ENCODE results near the gene MSN.

Gene MSN

GRCh38 chrX:65674204-65674893 is 6.9 kb downstream of the MSN start:
- no peak for DNase-seq (ENCODE audit: low read depth)

GRCh38 chrX:65677954-65678469 is 10.6 kb downstream of the MSN start:
- DNase-seq (ENCODE audit: low read depth), result no peak

- no peak for DNase-seq (ENCODE audit: low read depth)
Observed at GRCh38 chrX:65679071-65679540, 11.7 kb downstream of the MSN start.

- no peak for DNase-seq (ENCODE audit: low read depth)
Observed at GRCh38 chrX:65681810-65682209, 14.4 kb downstream of the MSN start.

- no peak for DNase-seq (ENCODE audit: low read depth)
Observed at GRCh38 chrX:65685112-65685511, 17.7 kb downstream of the MSN start.

GRCh38 chrX:65686236-65686635 is 18.8 kb downstream of the MSN start:
- DNase-seq (ENCODE audit: low read depth), result no peak

- no peak for DNase-seq (ENCODE audit: low read depth)
Observed at GRCh38 chrX:65687367-65687766, 19.9 kb downstream of the MSN start.

GRCh38 chrX:65688403-65688871 is 21.0 kb downstream of the MSN start:
- no peak for DNase-seq (ENCODE audit: low read depth)

- no peak for DNase-seq (ENCODE audit: low read depth)
Observed at GRCh38 chrX:65689377-65689776, 21.9 kb downstream of the MSN start.

- DNase-seq (ENCODE audit: low read depth), result no peak
Observed at GRCh38 chrX:65690057-65690855, 22.8 kb downstream of the MSN start.

GRCh38 chrX:65695849-65696449 is 28.5 kb downstream of the MSN start:
- no peak for DNase-seq (ENCODE audit: low read depth)

- no peak for DNase-seq (ENCODE audit: low read depth)
Observed at GRCh38 chrX:65696613-65697012, 29.2 kb downstream of the MSN start.

GRCh38 chrX:65697211-65697641 is 29.8 kb downstream of the MSN start:
- DNase-seq (ENCODE audit: low read depth), result no peak

- peak; percentile 67 for DNase-seq (ENCODE audit: low read depth)
Observed at GRCh38 chrX:65697915-65698796, 30.7 kb downstream of the MSN start.

GRCh38 chrX:65702956-65703355 is 35.5 kb downstream of the MSN start:
- DNase-seq (ENCODE audit: low read depth), result no peak

- DNase-seq (ENCODE audit: low read depth), result no peak
Observed at GRCh38 chrX:65705439-65705838, 38.0 kb downstream of the MSN start.

GRCh38 chrX:65706041-65706828 is 38.8 kb downstream of the MSN start:
- DNase-seq (ENCODE audit: low read depth), result peak; percentile 38

- no peak for DNase-seq (ENCODE audit: low read depth)
Observed at GRCh38 chrX:65707151-65707550, 39.7 kb downstream of the MSN start.

- DNase-seq (ENCODE audit: low read depth), result no peak
Observed at GRCh38 chrX:65712005-65712806, 44.8 kb downstream of the MSN start.

- no peak for DNase-seq (ENCODE audit: low read depth)
Observed at GRCh38 chrX:65718538-65718937, 51.1 kb downstream of the MSN start.

Data from stimulated activated CD8-positive, alpha-beta memory T cell treated with anti-CD3 and anti-CD28 coated beads, Interleukin-4, amount 100 ng/mL, for 24 hours (primary cell).